NCI-H1105 (cell line): Measurements from ENCODE around the gene PGAP2.
A peak's percentile ranks its signal among the peaks of the same experiment; 100 is the strongest.

Experiments used
- DNase-seq: peaks from one replicate; lab custom pipeline; 2025; lab: John Stamatoyannopoulos, UW

PGAP2 gene

GRCh38 chr11:3832816-3833215 lies 24.5 kb downstream of the PGAP2 start:
- DNase-seq = no peak

DNA sequence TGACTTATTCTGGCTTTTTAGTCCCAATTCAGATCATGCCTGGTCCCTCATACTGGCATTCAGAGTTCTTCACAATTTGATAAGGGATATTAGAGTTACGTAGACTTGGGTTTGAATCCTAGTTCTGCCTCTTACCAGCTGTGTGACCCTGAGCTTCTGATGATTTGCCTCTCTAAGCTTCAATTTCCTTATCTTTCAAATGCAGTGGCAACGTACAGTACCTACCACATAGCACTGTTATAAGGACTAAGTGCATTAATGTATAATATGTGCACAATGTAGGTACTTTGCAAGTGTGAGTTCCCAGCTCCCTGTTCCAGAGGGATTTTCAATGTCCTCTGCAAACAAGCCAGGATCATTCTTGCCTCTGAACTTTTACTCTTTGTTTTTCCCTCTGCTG lies 25.1 kb downstream of the PGAP2 start:
- DNase-seq = no peak

- no peak for DNase-seq
Measured at GRCh38 chr11:3834349-3834663, 25.9 kb downstream of the PGAP2 start.

DNA sequence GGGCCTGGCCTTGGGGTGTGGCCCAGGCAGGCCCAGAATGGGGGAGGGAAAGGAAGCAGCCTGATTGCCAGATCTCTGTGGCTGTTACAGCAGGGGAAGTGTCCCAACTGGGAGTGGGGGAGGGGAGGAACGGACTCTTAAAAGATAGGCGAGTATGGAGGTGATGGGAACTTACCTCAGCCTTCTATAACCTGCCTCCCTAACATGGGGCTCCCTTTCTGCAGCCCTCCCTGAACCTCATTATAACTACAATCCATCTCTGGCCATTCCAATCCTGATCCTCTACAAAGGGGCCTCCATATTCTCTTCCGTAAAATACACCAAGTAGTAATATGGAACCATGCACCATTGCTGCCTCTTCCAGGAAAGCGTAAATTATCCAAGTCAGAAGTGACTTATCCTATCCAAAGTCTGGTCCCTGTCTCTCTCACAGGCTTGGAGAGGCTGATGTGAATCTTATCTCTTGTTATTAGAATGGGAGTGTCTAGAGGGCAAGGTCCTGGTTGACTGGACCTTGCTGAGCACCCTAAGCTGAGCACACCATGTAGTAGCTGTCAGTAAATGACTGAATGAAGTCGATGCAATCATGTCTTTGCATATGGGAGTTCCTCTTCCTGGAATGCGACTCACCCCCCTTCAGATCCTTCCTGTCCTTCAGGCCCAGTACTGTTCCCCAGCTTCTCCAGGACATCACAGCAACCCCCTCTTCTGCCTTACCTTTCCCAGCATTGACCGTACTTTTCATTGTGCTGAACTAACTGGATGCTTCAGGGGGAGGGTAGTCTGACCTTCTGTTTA lies 26.5 kb downstream of the PGAP2 start:
- no peak for DNase-seq

DNA sequence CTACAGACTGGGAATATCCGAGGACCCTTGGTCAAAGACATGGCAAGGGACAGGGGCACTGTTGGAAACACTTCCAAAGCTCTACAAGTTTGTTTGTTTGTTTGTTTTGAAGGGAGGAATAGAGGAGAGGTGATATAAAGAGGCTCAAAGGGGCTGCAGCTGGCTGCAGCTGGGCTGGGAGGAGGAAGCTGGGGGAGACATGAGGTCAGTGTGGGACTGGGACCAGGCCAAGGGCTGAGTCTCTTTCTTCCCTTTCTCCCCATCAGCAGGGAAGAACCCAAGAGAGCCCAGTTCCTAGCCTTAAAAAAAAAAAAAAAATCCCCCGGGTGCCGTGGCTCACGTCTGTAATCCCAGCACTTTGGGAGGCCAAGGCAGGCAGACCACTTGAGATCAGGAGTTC lies 27.4 kb downstream of the PGAP2 start:
- DNase-seq = no peak

GRCh38 chr11:3836903-3837302 lies 28.5 kb downstream of the PGAP2 start:
- no peak for DNase-seq

GRCh38 chr11:3837793-3838192 lies 29.4 kb downstream of the PGAP2 start:
- no peak for DNase-seq

DNA sequence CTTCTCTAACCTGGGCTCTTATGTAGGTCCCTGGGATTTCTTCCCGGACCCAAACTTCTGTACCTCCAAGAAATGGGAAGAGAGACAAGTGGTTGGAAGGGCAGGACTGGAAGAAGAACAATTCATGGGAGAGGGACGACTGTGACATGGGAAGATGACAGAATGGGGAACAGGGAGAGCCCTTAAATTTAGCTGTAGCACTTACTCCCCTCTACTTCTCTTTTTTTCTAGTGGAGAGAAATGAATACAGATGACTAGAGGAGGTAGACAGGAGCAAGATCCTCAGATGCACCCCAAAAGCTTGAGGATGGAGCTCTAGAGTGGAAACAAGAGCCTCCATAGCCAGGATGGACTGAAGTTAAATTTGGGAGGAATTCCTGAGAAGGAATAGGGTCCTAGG lies 30.1 kb downstream of the PGAP2 start:
- DNase-seq = no peak

DNA sequence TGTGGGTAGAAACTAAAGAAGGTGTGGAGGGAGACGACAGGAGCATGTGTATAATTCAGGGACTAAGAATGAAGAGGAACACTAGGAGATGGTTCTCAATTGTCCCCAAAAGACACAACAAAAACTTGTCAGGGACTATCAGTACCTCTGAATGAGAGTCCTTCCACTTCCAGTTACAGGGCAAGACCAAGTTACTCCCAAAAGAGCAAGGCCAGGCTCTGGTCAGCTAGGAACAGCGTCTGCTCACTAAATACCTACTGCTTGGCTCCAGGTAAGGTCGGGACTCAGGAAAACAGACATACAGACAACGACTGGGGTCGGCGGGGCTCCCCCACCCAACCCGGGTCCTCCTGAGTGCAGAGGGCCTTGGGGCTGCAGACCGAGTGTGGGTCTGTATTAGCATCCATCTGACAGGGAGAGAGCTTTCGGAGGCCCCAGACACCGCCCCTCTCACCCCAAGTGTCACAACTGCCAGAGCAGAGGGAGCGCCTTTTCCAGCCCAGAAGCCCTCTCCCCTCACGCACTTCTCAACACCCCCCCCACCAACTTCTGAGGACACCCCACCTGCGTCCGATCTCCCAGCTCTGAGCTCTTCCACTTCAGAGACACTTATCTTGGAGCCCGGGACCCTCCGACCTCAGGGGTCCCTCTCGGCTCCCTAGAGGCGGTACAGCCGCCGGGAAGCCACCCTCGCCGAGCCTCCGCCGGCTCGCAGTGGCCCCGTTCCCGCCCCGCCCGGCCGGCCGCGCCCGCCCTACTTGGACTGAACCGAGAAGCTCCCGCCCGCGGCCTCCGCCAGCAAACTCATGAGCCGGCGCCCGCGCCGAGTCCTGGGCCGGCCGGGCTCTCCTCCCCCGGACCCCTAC lies 31.9 kb downstream of the PGAP2 start:
- no peak for DNase-seq

GRCh38 chr11:3840870-3841425 lies 32.6 kb downstream of the PGAP2 start, which contains the start of gene RHOG:
TSS of gene RHOG (minus strand) at chr11:3840959. CDS start at chr11:3828138, 12,821 bp downstream.
- DNase-seq = peak; percentile 47

- DNase-seq = peak; percentile 75
Measured at GRCh38 chr11:3841426-3842350, 33.3 kb downstream of the PGAP2 start.

DNA sequence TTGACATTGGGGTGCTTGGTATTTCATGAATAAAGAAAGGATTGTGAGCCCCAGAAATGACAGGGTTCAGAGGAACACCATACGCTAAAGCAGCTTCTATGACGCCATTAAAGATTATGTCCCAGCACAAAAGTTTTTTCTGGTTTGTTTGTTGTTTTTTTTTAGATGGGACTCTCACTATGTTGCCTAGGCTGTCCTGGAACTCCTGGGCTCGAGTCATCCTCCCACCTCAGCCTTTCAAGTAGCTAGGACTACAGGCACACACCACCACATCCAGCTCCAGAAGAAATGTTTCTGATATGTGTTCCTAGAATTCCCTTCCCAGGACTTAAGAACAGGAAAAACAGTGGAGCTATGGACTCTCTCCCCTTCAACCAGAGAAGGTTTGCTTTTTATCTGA lies 35.0 kb downstream of the PGAP2 start:
- DNase-seq = no peak

DNA sequence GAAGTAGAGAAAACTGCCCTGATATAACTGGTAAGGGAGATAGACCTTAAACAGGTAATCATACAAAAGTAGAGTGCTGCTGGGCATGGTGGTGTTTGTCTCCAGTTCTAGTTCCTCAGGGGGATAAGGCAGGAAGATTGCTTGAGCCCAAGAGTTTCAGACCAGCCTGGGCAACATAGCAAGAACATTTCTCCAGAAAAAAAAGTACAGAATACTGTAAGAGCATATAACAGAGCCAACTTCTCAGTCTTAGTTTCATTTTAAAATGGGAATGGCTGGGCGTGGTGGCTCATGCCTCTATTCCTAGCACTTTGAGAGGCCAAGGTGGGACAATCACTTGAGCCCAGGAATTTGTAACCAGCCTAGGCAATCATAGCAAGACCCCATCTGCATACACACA lies 36.9 kb downstream of the PGAP2 start:
- DNase-seq = no peak

- no peak for DNase-seq
Measured at GRCh38 chr11:3845670-3846069, 37.3 kb downstream of the PGAP2 start.

DNA sequence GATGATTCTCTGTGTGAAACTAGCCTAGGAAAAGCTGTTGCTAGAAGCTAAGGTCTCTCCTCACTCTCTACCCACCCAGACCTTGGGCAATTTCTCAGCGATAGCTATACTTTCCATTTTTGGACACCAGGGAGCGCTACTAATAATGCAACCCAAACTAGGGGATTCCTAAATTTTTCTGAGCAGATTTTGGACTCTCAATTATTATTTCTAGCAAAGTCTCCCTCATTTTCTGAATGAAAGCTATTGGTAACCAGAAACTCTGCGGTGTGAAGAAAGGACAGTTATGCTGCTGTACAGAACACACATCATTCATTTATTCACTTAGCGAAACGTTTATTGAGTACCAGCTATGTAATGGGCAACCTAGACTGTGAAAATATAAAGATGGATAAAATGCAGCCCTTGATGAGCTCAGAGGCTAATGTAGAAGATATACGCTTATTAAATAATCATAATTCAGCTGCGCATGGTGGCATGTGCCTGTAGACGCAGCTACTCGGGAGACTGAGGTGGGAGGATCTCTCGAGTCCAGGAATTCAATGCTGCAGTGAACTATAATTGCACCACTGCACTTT lies 41.0 kb downstream of the PGAP2 start:
- peak; percentile 41 for DNase-seq

DNA sequence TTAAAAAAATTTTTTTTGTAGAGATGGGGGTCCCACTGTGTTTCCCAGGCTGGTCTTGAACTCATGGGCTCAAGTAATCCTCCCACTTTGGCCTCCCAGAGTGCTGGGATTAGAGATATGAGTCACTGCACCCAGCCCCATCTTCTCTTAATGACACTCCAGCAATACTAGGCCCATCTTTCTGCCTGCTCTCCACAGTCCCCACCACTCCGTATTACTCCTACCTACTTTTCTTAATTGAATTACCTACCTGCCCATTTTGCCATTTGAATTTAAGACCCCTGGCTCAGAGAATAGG lies 45.1 kb downstream of the PGAP2 start:
- no peak for DNase-seq

GRCh38 chr11:3853899-3854659 lies 45.7 kb downstream of the PGAP2 start:
- DNase-seq = no peak

DNA sequence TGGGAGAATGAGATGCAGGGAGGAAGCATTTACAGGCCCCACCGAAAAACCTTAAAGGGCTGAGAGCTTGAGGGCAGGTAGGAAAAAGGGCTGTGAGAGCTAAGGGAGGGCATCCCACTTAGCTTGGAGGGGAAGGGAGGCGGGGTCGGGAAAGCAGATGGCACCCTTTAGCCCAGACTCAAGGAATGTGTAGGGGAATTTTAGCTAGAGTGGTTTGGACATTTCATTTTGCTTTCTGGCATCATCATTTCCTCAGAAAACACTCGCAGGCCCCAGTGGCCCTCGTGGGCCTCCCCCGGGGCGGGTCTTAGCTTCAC lies 46.3 kb downstream of the PGAP2 start:
- no peak for DNase-seq

DNA sequence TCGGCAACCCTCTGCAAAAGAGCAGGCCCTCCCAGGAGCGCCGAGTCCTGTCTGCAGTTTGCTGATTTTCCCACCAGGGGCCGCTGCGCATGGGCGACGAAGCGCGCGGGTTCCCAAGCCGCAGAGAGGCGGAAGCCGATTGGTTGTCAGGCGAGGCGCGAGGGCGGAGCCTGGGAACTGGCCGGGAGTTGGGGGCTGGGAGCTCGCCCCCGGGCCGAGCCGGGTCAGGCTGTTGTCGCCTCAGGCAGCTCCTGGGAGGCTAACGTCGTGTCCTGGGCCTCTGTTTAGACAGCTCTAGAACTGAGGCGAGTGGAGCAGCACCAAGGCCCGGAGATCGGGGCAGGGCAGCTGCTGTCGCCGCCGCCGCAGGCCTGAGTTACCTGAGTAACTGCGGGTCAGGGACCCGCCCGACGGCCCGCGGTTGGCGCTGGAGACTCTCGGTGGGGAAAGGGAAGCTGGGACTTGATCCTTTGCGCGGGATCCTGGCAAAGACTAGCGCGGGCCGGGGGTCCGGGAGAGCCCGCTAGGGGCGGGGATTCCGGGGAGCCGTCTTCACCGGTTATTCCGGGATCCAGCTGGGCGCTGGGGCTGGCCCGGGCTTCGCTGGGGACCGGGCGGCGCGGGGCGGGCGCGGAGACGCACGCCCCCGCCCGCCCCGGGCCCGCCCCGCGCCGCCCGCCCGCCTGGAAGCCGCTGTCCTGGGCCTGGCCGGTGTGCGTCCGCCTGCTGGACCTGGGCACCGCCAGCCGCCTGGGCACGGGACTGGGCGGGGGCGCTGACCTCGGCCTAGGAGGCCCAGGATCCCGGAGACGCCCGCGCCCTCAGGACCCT lies 46.8 kb downstream of the PGAP2 start, which contains the start of gene STIM1:
Gene STIM1 (plus strand): TSS at position 688 of the 831 bp plus-strand sequence. CDS start 607 bp downstream, outside the sequence.
- DNase-seq = peak; percentile 92
